B cell (primary cell): ENCODE data around the gene SLC16A10. TPM values are rescaled to one million over a fixed set of nuclear protein-coding genes. Genes with fewer than 3 reads are reported as not detected.

Experiments
- ATAC-seq: fragments of 200-7000 bp; cut with Tn5 transposase; one replicate; pipeline ENCODE4 v1.10.0; 2021; ENCODE audit warnings: low read depth, mild to moderate bottlenecking, moderate number of reproducible peaks, moderate library complexity
- CTCF ChIA-PET: fragments of 350-600 bp; sonication (Branson Sonifier 250); formaldehyde crosslinking; loops from one replicate; lab custom pipeline; 2021; ENCODE audit warnings: antibody characterized with exemption, inconsistent platforms; lab: Charles Lee
- POLR2A ChIA-PET: fragments of 350-600 bp; sonication (Branson Sonifier 250); formaldehyde crosslinking; loops from one replicate; lab custom pipeline; 2021; ENCODE audit warnings: antibody characterized with exemption; lab: Charles Lee
- DNase-seq: peaks from one replicate; pipeline ENCODE4 v3.0.0; 2013
- H2AFZ ChIP-seq: 2 replicates; pipeline ENCODE4 v1.6.1; 2012; ENCODE audit warnings: mild to moderate bottlenecking, low read depth, low read length; ENCODE audit not compliant: insufficient read depth, poor library complexity, severe bottlenecking
- H3K27ac ChIP-seq, 2 donors: 1 replicate in 1 of 2; 2 replicates in 1 of 2; pipeline ENCODE4 v1.5.1; 2012 to 2013; ENCODE audit warnings: low read length in 2 of 2, mild to moderate bottlenecking in 2 of 2, moderate library complexity in 1 of 2
- H3K27me3 ChIP-seq, 4 experiments: fragments of 200-600 bp in 1 of 4; sonication (generic) in 1 of 4; replicated peaks in 1 of 4; 1 replicate in 2 of 4; 2 replicates in 2 of 4; pipeline versions ENCODE4 v1.6.1 to v1.7.0; 2013 to 2016; ENCODE audit warnings: low read length in 3 of 4, mild to moderate bottlenecking in 2 of 4, mixed read lengths in 1 of 4, moderate library complexity in 1 of 4; ENCODE audit not compliant: insufficient read depth in 4 of 4, control insufficient read depth in 3 of 4; ENCODE audit errors: control extremely low read depth in 1 of 4
- H3K36me3 ChIP-seq, 2 experiments: replicated peaks in 1 of 2; 1 replicate in 1 of 2; 2 replicates in 1 of 2; pipeline versions ENCODE4 v1.6.1 to v1.7.1; 2013; ENCODE audit warnings: low read length in 1 of 2; ENCODE audit not compliant: insufficient read depth in 2 of 2, control insufficient read depth in 1 of 2; ENCODE audit errors: control extremely low read depth in 1 of 2, extremely low read depth in 1 of 2
- H3K4me1 ChIP-seq, 2 donors: fragments of 200-600 bp in 1 of 2; sonication (generic) in 1 of 2; 1 replicate in 1 of 2; 2 replicates in 1 of 2; pipeline versions ENCODE4 v1.5.1 to v1.6.1; 2013 to 2017; ENCODE audit warnings: low read length in 2 of 2; ENCODE audit not compliant: control insufficient read depth in 2 of 2, insufficient read depth in 2 of 2
- H3K4me2 ChIP-seq: replicated peaks from 2 replicates; pipeline ENCODE3; 2012; ENCODE audit warnings: mild to moderate bottlenecking, low read depth, low read length; ENCODE audit not compliant: poor library complexity, severe bottlenecking
- H3K4me3 ChIP-seq, 5 experiments: fragments of 200-600 bp in 1 of 5; sonication (generic) in 1 of 5; 1 replicate in 3 of 5; 2 replicates in 2 of 5; pipeline versions ENCODE4 v1.5.1 to v1.7.0; 2011 to 2016; ENCODE audit warnings: low read length in 4 of 5, mild to moderate bottlenecking in 4 of 5, low read depth in 2 of 5, control low read depth in 1 of 5, moderate library complexity in 1 of 5; ENCODE audit not compliant: insufficient read depth in 1 of 5; ENCODE audit errors: control extremely low read depth in 1 of 5, extremely low read depth in 1 of 5
- H3K79me2 ChIP-seq: fragments of 200-600 bp; sonication (generic); one replicate; pipeline ENCODE4 v1.6.0; 2016; ENCODE audit warnings: low read length; ENCODE audit not compliant: control insufficient read depth, insufficient read depth
- H3K9ac ChIP-seq: fragments of 200-600 bp; sonication (generic); 2 replicates; pipeline ENCODE4 v1.6.1; 2017; ENCODE audit warnings: mild to moderate bottlenecking, low read length, moderate library complexity
- H3K9me3 ChIP-seq, 3 donors: one replicate each; pipeline versions ENCODE4 v1.6.1 to v1.7.1; 2013; ENCODE audit warnings: low read length in 2 of 3; ENCODE audit not compliant: control insufficient read depth in 2 of 3, insufficient read depth in 1 of 3; ENCODE audit errors: control extremely low read depth in 1 of 3
- H4K20me1 ChIP-seq: 2 replicates; pipeline ENCODE4 v1.6.0; 2012; ENCODE audit warnings: mild to moderate bottlenecking, low read length; ENCODE audit not compliant: insufficient read depth, control insufficient read depth, poor library complexity, severe bottlenecking
- H3K27ac Mint-ChIP-seq: one replicate; pipeline ENCODE4 v1.8.0; 2021; ENCODE audit warnings: mixed read lengths
- H3K27me3 Mint-ChIP-seq: one replicate; pipeline ENCODE4 v1.8.0; 2021; ENCODE audit warnings: mixed read lengths
- H3K4me1 Mint-ChIP-seq: one replicate; pipeline ENCODE4 v1.8.0; 2021; ENCODE audit warnings: mixed read lengths
- H3K4me3 Mint-ChIP-seq: one replicate; pipeline ENCODE4 v1.8.0; 2021; ENCODE audit warnings: mixed read lengths
- H3K9me3 Mint-ChIP-seq: one replicate; pipeline ENCODE4 v1.8.0; 2022; ENCODE audit warnings: mixed read lengths; ENCODE audit not compliant: insufficient read depth
- EZH2 ChIP-seq: IDR thresholded peaks from 2 replicates; pipeline ENCODE4 v1.6.1; 2012; ENCODE audit warnings: borderline replicate concordance, low read depth, mild to moderate bottlenecking, moderate library complexity, low read length; ENCODE audit not compliant: insufficient read depth, poor library complexity, severe bottlenecking
- WGBS: methylation state at CpG from one replicate; pipeline ENCODE4 v1.1.5; 2013; ENCODE audit warnings: missing lambda C conversion rate; ENCODE audit not compliant: insufficient coverage; 5-methylcytosine and 5-hydroxymethylcytosine counted together
- intact Hi-C: fragments of 100-400 bp; cut with micrococcal nuclease; formaldehyde crosslinking; loops from one replicate; pipeline ENCODE4 v1.10.0; 2022
- polyA plus RNA-seq: library from polyadenylated mRNA; depleted of rRNA; stranded (reverse); fragments of >200 nt; gene quantifications from 2 replicates; pipeline ENCODE4 v1.2.3, GENCODE V29; 2012
- total RNA-seq, 2 donors: library from RNA; stranded (reverse); fragments of 120-200 nt in 1 of 2; gene quantifications; 1 replicate in 1 of 2; 2 replicates in 1 of 2; pipeline versions ENCODE4 v1.2.3 to v1.2.4, GENCODE V29; 2013 to 2022
- TF ChIP-seq, protein P1 (sequence below): fragments of 200-600 bp; IDR thresholded peaks from one replicate; pipeline ENCODE4 v1.8.0; 2022; ENCODE audit warnings: antibody characterized with exemption, mild to moderate bottlenecking

SLC16A10 gene
- total and polyA plus RNA-seq, 2 donors (not counting 1 experiment from before 2014, with no cell fraction given): 0.06 to 0.71 TPM

DNA sequence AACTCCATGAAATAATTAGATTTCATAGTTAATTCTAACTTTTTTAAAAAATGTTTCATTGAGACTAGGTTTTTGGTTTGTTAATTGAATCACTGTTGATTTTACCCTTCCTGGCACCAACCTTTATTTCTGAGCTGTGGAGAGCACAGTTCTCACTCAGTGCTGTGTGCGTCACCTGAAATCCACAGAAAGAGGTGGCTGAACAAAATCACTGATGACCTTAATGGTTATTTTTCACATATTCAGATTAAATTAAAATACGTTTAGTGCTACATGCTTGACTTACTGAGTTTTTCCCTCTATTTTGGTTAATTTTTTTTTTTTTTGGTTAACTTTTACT, 89.4 kb downstream of the SLC16A10 start:
- ATAC-seq (no peak), DNase-seq (no peak)
- no peaks in the 10 kb centered on the region for H3K27me3 Mint-ChIP-seq
- no peak overlapping the region for H3K4me3 Mint-ChIP-seq
- Histone ChIP-seq H3K9ac (no peak overlapping the region), H3K4me1 (no peaks in the 10 kb centered on the region), H3K79me2 (no peaks in the 10 kb centered on the region), H2AFZ (no peak overlapping the region), H4K20me1 (no peaks in the 10 kb centered on the region), H3K27ac (no peak overlapping the region), H3K27me3 (no peaks in the 10 kb centered on the region), H3K4me2 (no peak overlapping the region), H3K4me3 (no peak overlapping the region), H3K36me3 (no peaks in the 10 kb centered on the region), H3K9me3 (no peaks in the 10 kb centered on the region)
- intact Hi-C loops: no loop called here
- H3K27ac Mint-ChIP-seq: no peak overlapping the region
- TF ChIP-seq, protein P1, sequence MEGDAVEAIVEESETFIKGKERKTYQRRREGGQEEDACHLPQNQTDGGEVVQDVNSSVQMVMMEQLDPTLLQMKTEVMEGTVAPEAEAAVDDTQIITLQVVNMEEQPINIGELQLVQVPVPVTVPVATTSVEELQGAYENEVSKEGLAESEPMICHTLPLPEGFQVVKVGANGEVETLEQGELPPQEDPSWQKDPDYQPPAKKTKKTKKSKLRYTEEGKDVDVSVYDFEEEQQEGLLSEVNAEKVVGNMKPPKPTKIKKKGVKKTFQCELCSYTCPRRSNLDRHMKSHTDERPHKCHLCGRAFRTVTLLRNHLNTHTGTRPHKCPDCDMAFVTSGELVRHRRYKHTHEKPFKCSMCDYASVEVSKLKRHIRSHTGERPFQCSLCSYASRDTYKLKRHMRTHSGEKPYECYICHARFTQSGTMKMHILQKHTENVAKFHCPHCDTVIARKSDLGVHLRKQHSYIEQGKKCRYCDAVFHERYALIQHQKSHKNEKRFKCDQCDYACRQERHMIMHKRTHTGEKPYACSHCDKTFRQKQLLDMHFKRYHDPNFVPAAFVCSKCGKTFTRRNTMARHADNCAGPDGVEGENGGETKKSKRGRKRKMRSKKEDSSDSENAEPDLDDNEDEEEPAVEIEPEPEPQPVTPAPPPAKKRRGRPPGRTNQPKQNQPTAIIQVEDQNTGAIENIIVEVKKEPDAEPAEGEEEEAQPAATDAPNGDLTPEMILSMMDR: no peak
- no peaks in the 10 kb centered on the region for H3K9me3 Mint-ChIP-seq
- ChIA-PET POLR2A (no interaction called here), CTCF (no interaction called here)
- no CpG with 5 or more reads among the region's 2 CpGs for WGBS
- H3K4me1 Mint-ChIP-seq: peaks cover 2% of the 10 kb centered on the region

DNA sequence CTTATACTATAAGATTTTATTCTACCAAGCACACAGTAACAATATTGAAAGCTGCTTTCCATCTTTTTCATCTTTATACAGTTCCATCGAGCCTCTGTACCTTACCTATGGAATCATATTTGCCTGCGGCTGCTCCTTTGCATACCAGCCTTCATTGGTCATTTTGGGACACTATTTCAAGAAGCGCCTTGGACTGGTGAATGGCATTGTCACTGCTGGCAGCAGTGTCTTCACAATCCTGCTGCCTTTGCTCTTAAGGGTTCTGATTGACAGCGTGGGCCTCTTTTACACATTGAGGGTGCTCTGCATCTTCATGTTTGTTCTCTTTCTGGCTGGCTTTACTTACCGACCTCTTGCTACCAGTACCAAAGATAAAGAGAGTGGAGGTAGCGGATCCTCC, 89.8 kb downstream of the SLC16A10 start:
- CTCF ChIA-PET: no interaction called here
- no peak overlapping the region for H3K4me3 Mint-ChIP-seq
- POLR2A ChIA-PET: no interaction called here

More for the DNA sequence above, 89.8 kb downstream of the SLC16A10 start:
- no peak overlapping the region for H3K27ac ChIP-seq
- H3K9me3 Mint-ChIP-seq: no peaks in the 10 kb centered on the region
- no peak for TF ChIP-seq EZH2
- TF ChIP-seq, protein P1: no peak
- no peak for ATAC-seq
- H3K9me3 ChIP-seq: no peaks in the 10 kb centered on the region
- intact Hi-C loops: no loop called here
- H2AFZ ChIP-seq: no peak overlapping the region
- no peak overlapping the region for H3K9ac ChIP-seq
- H3K4me3 ChIP-seq: no peak overlapping the region
- H3K4me1 ChIP-seq: no peaks in the 10 kb centered on the region
- H3K27ac Mint-ChIP-seq: no peak overlapping the region
- WGBS: 100% methylated on average over 4 of the region's 6 CpGs
- no peaks in the 10 kb centered on the region for H3K36me3 ChIP-seq
- H3K4me2 ChIP-seq: no peak overlapping the region
- DNase-seq: no peak
- no peaks in the 10 kb centered on the region for H3K27me3 ChIP-seq
- no peaks in the 10 kb centered on the region for H3K79me2 ChIP-seq
- H3K4me1 Mint-ChIP-seq: no peaks in the 10 kb centered on the region
- no peaks in the 10 kb centered on the region for H4K20me1 ChIP-seq
- H3K27me3 Mint-ChIP-seq: no peaks in the 10 kb centered on the region
